ENCODE results near the gene MKRN2OS.

MKRN2OS gene

GRCh38 chr3:12545473-12545791 lies at the start of gene MKRN2OS:
Gene MKRN2OS, minus strand, starts transcription at chr3:12545499. Its CDS starts 35 bp downstream, at chr3:12545464.
- DNase-seq, result no peak

- DNase-seq, result no peak
These were observed 48.2 kb upstream of the MKRN2OS start for GRCh38 chr3:12593473-12593872.

- DNase-seq, result no peak
These were observed 46.9 kb upstream of the MKRN2OS start for GRCh38 chr3:12591997-12592715.

GRCh38 chr3:12591456-12591855 lies 46.2 kb upstream of the MKRN2OS start:
- DNase-seq, result no peak

- DNase-seq, result no peak
These were observed 44.8 kb upstream of the MKRN2OS start for GRCh38 chr3:12590096-12590495.

GRCh38 chr3:12588039-12589009 lies 43.0 kb upstream of the MKRN2OS start:
- DNase-seq, result no peak

- DNase-seq, result no peak
These were observed 41.1 kb upstream of the MKRN2OS start for GRCh38 chr3:12586403-12586802.

- DNase-seq, result no peak
These were observed 40.7 kb upstream of the MKRN2OS start for GRCh38 chr3:12585970-12586369.

GRCh38 chr3:12585181-12585580 lies 39.9 kb upstream of the MKRN2OS start:
- DNase-seq, result no peak

- DNase-seq, result no peak
These were observed 38.8 kb upstream of the MKRN2OS start for GRCh38 chr3:12584083-12584482.

- no peak for DNase-seq
These were observed 38.0 kb upstream of the MKRN2OS start for GRCh38 chr3:12583280-12583679.

- DNase-seq, result no peak
These were observed 37.4 kb upstream of the MKRN2OS start for GRCh38 chr3:12582730-12583129.

GRCh38 chr3:12579905-12580304 lies 34.6 kb upstream of the MKRN2OS start:
- DNase-seq, result no peak

- DNase-seq, result no peak
These were observed 34.2 kb upstream of the MKRN2OS start for GRCh38 chr3:12579456-12579855.

GRCh38 chr3:12578742-12579141 lies 33.4 kb upstream of the MKRN2OS start:
- no peak for DNase-seq

- DNase-seq, result no peak
These were observed 32.1 kb upstream of the MKRN2OS start for GRCh38 chr3:12577379-12577778.

GRCh38 chr3:12574661-12575060 lies 29.4 kb upstream of the MKRN2OS start:
- DNase-seq, result no peak

- no peak for DNase-seq
These were observed 28.8 kb upstream of the MKRN2OS start for GRCh38 chr3:12574131-12574530.

- DNase-seq, result no peak
These were observed 26.7 kb upstream of the MKRN2OS start for GRCh38 chr3:12571986-12572385.

GRCh38 chr3:12569836-12570235 lies 24.5 kb upstream of the MKRN2OS start:
- DNase-seq, result no peak

GRCh38 chr3:12568747-12569146 lies 23.4 kb upstream of the MKRN2OS start:
- no peak for DNase-seq

GRCh38 chr3:12566976-12567375 lies 21.7 kb upstream of the MKRN2OS start:
- DNase-seq, result no peak

- no peak for DNase-seq
These were observed 17.2 kb upstream of the MKRN2OS start for GRCh38 chr3:12562451-12562850.

- no peak for DNase-seq
These were observed 16.1 kb upstream of the MKRN2OS start for GRCh38 chr3:12561397-12561796.
